ENCODE data around the gene CNKSR3.

- TF ChIP-seq POLR2A (IDR thresholded peaks at IDR 0.05) (no peak), CTCF (IDR thresholded peaks at IDR 0.05) (no peak)
Observed at GRCh38 chr6:154558513-154558912, 48.0 kb upstream of the CNKSR3 start.
